ENCODE measurements around the gene CXorf58.

The CXorf58 gene

DNA sequence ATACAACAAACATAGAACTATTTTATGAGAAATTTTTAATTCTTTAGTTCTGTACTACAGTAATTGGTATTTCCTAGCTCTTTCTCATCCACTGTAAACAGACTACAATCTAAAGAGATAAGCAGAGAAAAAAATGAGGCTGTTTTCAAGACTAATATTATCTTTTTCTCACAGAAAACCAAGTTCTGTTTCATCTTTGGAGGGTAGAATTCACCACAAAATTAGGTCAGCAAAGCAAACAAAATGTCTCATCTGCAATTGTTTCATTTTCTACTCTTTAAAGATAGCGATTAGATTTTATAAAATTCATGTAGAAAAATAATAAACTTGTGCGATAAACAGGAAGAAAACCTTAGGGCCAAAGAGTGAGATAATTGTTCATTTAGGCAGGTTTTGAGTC is 10.8 kb upstream of the CXorf58 start:
- no peak for DNase-seq
- Histone ChIP-seq H3K36me3 (ENCODE audit: insufficient read depth, low read length) (no peaks in the 10 kb centered on the region), H3K4me2 (ENCODE audit: insufficient read depth, low read length) (no peak overlapping the region), H3K9ac (ENCODE audit: low read depth, low read length) (no peak overlapping the region), H3K79me2 (ENCODE audit: insufficient read depth, low read length) (peaks cover 41% of the 10 kb centered on the region), H3K27me3 (ENCODE audit: insufficient read depth, low read length, poor library complexity) (no peaks in the 10 kb centered on the region), H2AFZ (ENCODE audit: low read depth, low read length) (no peak overlapping the region), H3K9me3 (ENCODE audit: insufficient read depth, low read length, severe bottlenecking) (no peaks in the 10 kb centered on the region), H3K4me1 (ENCODE audit: insufficient read depth, low read length) (no peaks in the 10 kb centered on the region), H3K4me3 (ENCODE audit: low read depth in 1 of 2, low read length in 2 of 2) (no peak overlapping the region), H3K27ac (ENCODE audit: low read length) (no peak overlapping the region), H4K20me1 (ENCODE audit: insufficient read depth, low read length) (no peaks in the 10 kb centered on the region)
- TF ChIP-seq, protein P1, sequence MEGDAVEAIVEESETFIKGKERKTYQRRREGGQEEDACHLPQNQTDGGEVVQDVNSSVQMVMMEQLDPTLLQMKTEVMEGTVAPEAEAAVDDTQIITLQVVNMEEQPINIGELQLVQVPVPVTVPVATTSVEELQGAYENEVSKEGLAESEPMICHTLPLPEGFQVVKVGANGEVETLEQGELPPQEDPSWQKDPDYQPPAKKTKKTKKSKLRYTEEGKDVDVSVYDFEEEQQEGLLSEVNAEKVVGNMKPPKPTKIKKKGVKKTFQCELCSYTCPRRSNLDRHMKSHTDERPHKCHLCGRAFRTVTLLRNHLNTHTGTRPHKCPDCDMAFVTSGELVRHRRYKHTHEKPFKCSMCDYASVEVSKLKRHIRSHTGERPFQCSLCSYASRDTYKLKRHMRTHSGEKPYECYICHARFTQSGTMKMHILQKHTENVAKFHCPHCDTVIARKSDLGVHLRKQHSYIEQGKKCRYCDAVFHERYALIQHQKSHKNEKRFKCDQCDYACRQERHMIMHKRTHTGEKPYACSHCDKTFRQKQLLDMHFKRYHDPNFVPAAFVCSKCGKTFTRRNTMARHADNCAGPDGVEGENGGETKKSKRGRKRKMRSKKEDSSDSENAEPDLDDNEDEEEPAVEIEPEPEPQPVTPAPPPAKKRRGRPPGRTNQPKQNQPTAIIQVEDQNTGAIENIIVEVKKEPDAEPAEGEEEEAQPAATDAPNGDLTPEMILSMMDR (IDR thresholded peaks at IDR 0.05; ENCODE audit: borderline replicate concordance, extremely low read depth, low read length, poor library complexity, severe bottlenecking): no peak
- no peak for TF ChIP-seq EZH2 (IDR thresholded peaks at IDR 0.05; ENCODE audit: borderline replicate concordance, low read depth, low read length, severe bottlenecking)
- ATAC-seq (ENCODE audit: insufficient read depth, low read depth): no peak

DNA sequence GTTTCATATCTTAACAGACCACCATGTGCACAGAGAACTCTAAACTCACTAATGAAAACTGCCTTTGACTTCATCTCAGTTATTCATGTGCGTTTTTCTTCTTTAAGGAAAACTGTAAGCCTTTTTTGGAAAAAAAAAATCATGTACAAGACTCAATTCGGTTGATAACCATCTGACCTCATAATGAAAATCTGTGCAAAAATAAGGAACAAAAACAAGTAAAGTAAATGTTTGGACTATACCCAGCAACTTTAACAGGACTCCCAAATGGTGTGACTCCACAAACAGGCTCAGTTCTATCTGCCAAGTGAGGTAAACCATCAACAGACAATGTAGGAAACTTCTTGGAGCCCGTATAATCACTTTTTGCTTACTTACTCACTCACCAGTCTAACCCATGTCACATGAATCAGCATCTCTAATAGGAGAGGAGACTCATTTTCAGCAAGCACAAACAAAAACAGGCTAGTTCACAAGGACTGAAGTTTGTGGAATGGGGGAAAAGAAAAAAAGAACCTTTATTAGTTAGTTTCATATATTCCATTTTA is 9.3 kb upstream of the CXorf58 start:
- Histone ChIP-seq H3K27ac (ENCODE audit: low read length) (no peak overlapping the region), H3K79me2 (ENCODE audit: insufficient read depth, low read length) (peaks cover 50% of the 10 kb centered on the region), H3K9ac (ENCODE audit: low read depth, low read length) (no peak overlapping the region), H3K27me3 (ENCODE audit: insufficient read depth, low read length, poor library complexity) (no peaks in the 10 kb centered on the region), H3K36me3 (ENCODE audit: insufficient read depth, low read length) (no peaks in the 10 kb centered on the region), H3K4me2 (ENCODE audit: insufficient read depth, low read length) (no peak overlapping the region), H3K4me3 (ENCODE audit: low read depth in 1 of 2, low read length in 2 of 2) (no peak overlapping the region), H2AFZ (ENCODE audit: low read depth, low read length) (no peak overlapping the region), H3K4me1 (ENCODE audit: insufficient read depth, low read length) (no peaks in the 10 kb centered on the region), H3K9me3 (ENCODE audit: insufficient read depth, low read length, severe bottlenecking) (no peaks in the 10 kb centered on the region), H4K20me1 (ENCODE audit: insufficient read depth, low read length) (no peaks in the 10 kb centered on the region)
- no peak for TF ChIP-seq EZH2 (IDR thresholded peaks at IDR 0.05; ENCODE audit: borderline replicate concordance, low read depth, low read length, severe bottlenecking)
- TF ChIP-seq, protein P1 (IDR thresholded peaks at IDR 0.05; ENCODE audit: borderline replicate concordance, extremely low read depth, low read length, poor library complexity, severe bottlenecking): no peak
- DNase-seq: no peak
- ATAC-seq (ENCODE audit: insufficient read depth, low read depth): no peak

DNA sequence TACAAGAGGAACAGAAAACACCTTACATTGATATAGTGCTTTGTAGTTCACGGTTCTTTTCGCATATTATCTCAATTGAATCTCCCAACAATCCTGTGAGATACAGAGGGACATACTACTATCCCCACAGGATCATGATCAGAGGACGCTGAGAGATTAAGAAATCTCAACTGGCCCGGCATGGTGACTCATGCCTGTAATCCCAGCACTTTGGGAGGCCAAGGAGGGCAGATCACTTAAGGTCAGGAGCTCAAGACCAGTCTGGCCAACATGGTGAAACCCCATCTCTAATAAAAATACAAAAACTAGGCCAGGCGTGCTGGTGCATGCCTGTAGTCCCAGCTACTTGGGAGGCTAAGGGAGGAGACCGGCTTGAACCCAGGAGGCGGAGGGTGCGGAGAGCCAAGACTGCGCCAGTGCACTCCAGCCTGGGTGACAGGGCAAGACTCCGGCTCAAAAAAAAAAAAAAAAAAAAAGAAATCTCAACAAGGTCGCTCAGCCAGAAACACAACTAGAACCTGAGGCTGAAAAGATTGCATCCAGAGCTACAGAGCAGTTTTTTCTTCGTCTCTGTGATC is 7.5 kb upstream of the CXorf58 start:
- H3K4me1 ChIP-seq (ENCODE audit: insufficient read depth, low read length): no peaks in the 10 kb centered on the region
- H3K4me3 ChIP-seq (ENCODE audit: low read depth in 1 of 2, low read length in 2 of 2): no peak overlapping the region

More for the DNA sequence above, 7.5 kb upstream of the CXorf58 start:
- Histone ChIP-seq H3K27me3 (ENCODE audit: insufficient read depth, low read length, poor library complexity) (no peaks in the 10 kb centered on the region), H3K4me2 (ENCODE audit: insufficient read depth, low read length) (no peak overlapping the region), H4K20me1 (ENCODE audit: insufficient read depth, low read length) (no peaks in the 10 kb centered on the region), H3K9me3 (ENCODE audit: insufficient read depth, low read length, severe bottlenecking) (no peaks in the 10 kb centered on the region), H3K27ac (ENCODE audit: low read length) (no peak overlapping the region), H3K36me3 (ENCODE audit: insufficient read depth, low read length) (no peaks in the 10 kb centered on the region), H3K79me2 (ENCODE audit: insufficient read depth, low read length) (peaks cover 53% of the 10 kb centered on the region), H2AFZ (ENCODE audit: low read depth, low read length) (no peak overlapping the region), H3K9ac (ENCODE audit: low read depth, low read length) (no peak overlapping the region)
- no peak for TF ChIP-seq EZH2 (IDR thresholded peaks at IDR 0.05; ENCODE audit: borderline replicate concordance, low read depth, low read length, severe bottlenecking)
- TF ChIP-seq, protein P1 (IDR thresholded peaks at IDR 0.05; ENCODE audit: borderline replicate concordance, extremely low read depth, low read length, poor library complexity, severe bottlenecking): no peak
- DNase-seq: no peak
- ATAC-seq (ENCODE audit: insufficient read depth, low read depth): no peak

All from DND-41 (cell line).